Mesendoderm (in vitro differentiated cells): ENCODE data around the gene MYO1E. TPM values are rescaled to one million over a fixed set of nuclear protein-coding genes. Genes with fewer than 3 reads are reported as not detected.

Experiments
- DNase-seq: peaks from one replicate; pipeline ENCODE4 v3.0.0; 2013
- H2AK5ac ChIP-seq: 2 replicates; pipeline ENCODE4 v1.6.1; 2013; ENCODE audit warnings: low read length, inconsistent platforms
- H2BK120ac ChIP-seq: 2 replicates; pipeline ENCODE4 v1.6.1; 2013; ENCODE audit warnings: low read depth, mild to moderate bottlenecking, low read length, moderate library complexity, mixed read lengths
- H2BK15ac ChIP-seq: replicated peaks from 2 replicates; pipeline ENCODE4 v1.6.1; 2013; ENCODE audit warnings: low read depth, mild to moderate bottlenecking, moderate library complexity
- H2BK5ac ChIP-seq: 2 replicates; pipeline ENCODE4 v1.6.1; 2013; ENCODE audit warnings: low read length, inconsistent platforms
- H3K18ac ChIP-seq: 2 replicates; pipeline ENCODE4 v1.6.1; 2013; ENCODE audit warnings: mild to moderate bottlenecking, low read length, mixed read lengths
- H3K23ac ChIP-seq: one replicate; pipeline ENCODE4 v1.6.1; 2013; ENCODE audit warnings: low read length
- H3K27ac ChIP-seq: 2 replicates; pipeline ENCODE4 v1.5.1; 2013; ENCODE audit warnings: low read depth, mild to moderate bottlenecking, inconsistent platforms, low read length, moderate library complexity
- H3K27me3 ChIP-seq: 2 replicates; pipeline ENCODE4 v1.6.1; 2013; ENCODE audit warnings: low read length, control low read depth, mild to moderate bottlenecking, inconsistent platforms; ENCODE audit not compliant: insufficient read depth, poor library complexity
- H3K36me3 ChIP-seq: 2 replicates; pipeline ENCODE4 v1.6.1; 2013; ENCODE audit warnings: low read length, inconsistent platforms; ENCODE audit not compliant: control insufficient read depth, insufficient read depth
- H3K4ac ChIP-seq: one replicate; pipeline ENCODE4 v1.6.1; 2013; ENCODE audit warnings: low read depth, mild to moderate bottlenecking, low read length, moderate library complexity
- H3K4me1 ChIP-seq: 2 replicates; pipeline ENCODE4 v1.6.1; 2013; ENCODE audit warnings: low read depth, low read length, inconsistent platforms; ENCODE audit not compliant: control insufficient read depth
- H3K4me2 ChIP-seq: 2 replicates; pipeline ENCODE4 v1.6.1; 2013; ENCODE audit warnings: low read length
- H3K4me3 ChIP-seq: 2 replicates; pipeline ENCODE4 v1.5.1; 2013; ENCODE audit warnings: mild to moderate bottlenecking, low read length
- H3K56ac ChIP-seq: one replicate; pipeline ENCODE4 v1.6.1; 2013; ENCODE audit warnings: low read length
- H3K79me1 ChIP-seq: 2 replicates; pipeline ENCODE4 v1.6.1; 2013; ENCODE audit warnings: low read length, inconsistent platforms
- H3K79me2 ChIP-seq: 2 replicates; pipeline ENCODE4 v1.6.1; 2013; ENCODE audit warnings: mild to moderate bottlenecking, low read length; ENCODE audit not compliant: control insufficient read depth, insufficient read depth
- H3K9ac ChIP-seq: 2 replicates; pipeline ENCODE4 v1.6.1; 2013; ENCODE audit warnings: low read length, inconsistent platforms
- H4K5ac ChIP-seq: one replicate; pipeline ENCODE4 v1.6.1; 2013; ENCODE audit warnings: low read length
- H4K8ac ChIP-seq: one replicate; pipeline ENCODE4 v1.6.1; 2013; ENCODE audit warnings: low read depth, mild to moderate bottlenecking, control low read depth, low read length, moderate library complexity
- WGBS: extraction: QIAGEN DNeasy Blood & Tissue Kit; methylation state at CpG from one replicate; pipeline ENCODE4 v1.1.7; 2013; ENCODE audit warnings: low lambda C conversion rate, missing lambda C conversion rate; ENCODE audit not compliant: insufficient coverage; ENCODE audit errors: extremely low coverage; 5-methylcytosine and 5-hydroxymethylcytosine counted together
- polyA plus RNA-seq, 2 experiments: library from polyadenylated mRNA; stranded (reverse); fragments of 200-250 nt; gene quantifications; one replicate each; pipeline ENCODE4 v1.2.3, GENCODE V29; 2013

MYO1E gene
- polyA plus RNA-seq (2013, experiment 1 of 2): 36.3 TPM
- 38.1 TPM for polyA plus RNA-seq (2013, experiment 2 of 2)

GRCh38 chr15:59372352-59373211 is at the start of gene MYO1E:
MYO1E (minus strand) TSS chr15:59372871; CDS start chr15:59372500, 371 bp downstream.
- H3K23ac ChIP-seq: peak within 1 kb of the TSS; percentile 48
- no peak within 1 kb of the TSS for H2AK5ac ChIP-seq
- no peak within 1 kb of the TSS for H2BK15ac ChIP-seq
- peak within 1 kb of the TSS; percentile 85 for H3K9ac ChIP-seq
- H3K79me2 ChIP-seq: peaks cover 2% of the 10 kb centered on the region
- no peak within 1 kb of the TSS for H2BK120ac ChIP-seq
- peak; percentile 99 for DNase-seq
- no peaks in the 10 kb centered on the region for H3K36me3 ChIP-seq
- H3K4ac ChIP-seq: no peak within 1 kb of the TSS
- H4K8ac ChIP-seq: no peak within 1 kb of the TSS
- no peak within 1 kb of the TSS for H4K5ac ChIP-seq
- no peaks in the 10 kb centered on the region for H3K27me3 ChIP-seq
- no peak within 1 kb of the TSS for H2BK5ac ChIP-seq
- peak within 1 kb of the TSS; percentile 22 for H3K18ac ChIP-seq
- H3K27ac ChIP-seq: peak within 1 kb of the TSS; percentile 65
- WGBS: no CpG with 5 or more reads among the region's 74 CpGs
- H3K4me2 ChIP-seq: peak within 1 kb of the TSS; percentile 95
- peak within 1 kb of the TSS; percentile 89 for H3K56ac ChIP-seq
- peaks cover 3% of the 10 kb centered on the region for H3K79me1 ChIP-seq
- peak within 1 kb of the TSS; percentile 67 for H3K4me3 ChIP-seq
- H3K4me1 ChIP-seq: no peaks in the 10 kb centered on the region

GRCh38 chr15:59420986-59421618 is 48.4 kb upstream of the MYO1E start:
- Histone ChIP-seq H3K4me2 (no peak overlapping the region), H3K23ac (no peak overlapping the region), H3K79me1 (no peaks in the 10 kb centered on the region), H2BK15ac (no peak overlapping the region), H3K4ac (no peak overlapping the region), H3K56ac (no peak overlapping the region), H3K27ac (no peak overlapping the region), H3K27me3 (peaks cover 2% of the 10 kb centered on the region), H3K4me3 (no peak overlapping the region), H3K18ac (no peak overlapping the region), H2BK120ac (no peak overlapping the region), H3K4me1 (no peaks in the 10 kb centered on the region), H4K8ac (no peak overlapping the region), H3K79me2 (no peaks in the 10 kb centered on the region), H2BK5ac (no peak overlapping the region), H4K5ac (no peak overlapping the region), H3K9ac (no peak overlapping the region), H3K36me3 (no peaks in the 10 kb centered on the region), H2AK5ac (no peak overlapping the region)
- no CpG with 5 or more reads among the region's 16 CpGs for WGBS
- DNase-seq: peak; percentile 87

- H4K5ac ChIP-seq: no peak overlapping the region
- H3K4me1 ChIP-seq: no peaks in the 10 kb centered on the region
- H3K4me2 ChIP-seq: no peak overlapping the region
- H2BK120ac ChIP-seq: no peak overlapping the region
- no peaks in the 10 kb centered on the region for H3K79me2 ChIP-seq
- no peak overlapping the region for H2BK15ac ChIP-seq
- no peak overlapping the region for H2BK5ac ChIP-seq
- no peak overlapping the region for H3K18ac ChIP-seq
- H3K23ac ChIP-seq: no peak overlapping the region
- no peak for DNase-seq
- no peak overlapping the region for H2AK5ac ChIP-seq
- no peak overlapping the region for H3K4me3 ChIP-seq
- no peak overlapping the region for H3K56ac ChIP-seq
- H3K36me3 ChIP-seq: no peaks in the 10 kb centered on the region
- no peak overlapping the region for H4K8ac ChIP-seq
- H3K27me3 ChIP-seq: peaks cover 2% of the 10 kb centered on the region
- no peak overlapping the region for H3K9ac ChIP-seq
- no CpG with 5 or more reads among the region's 3 CpGs for WGBS
- H3K4ac ChIP-seq: no peak overlapping the region
- no peak overlapping the region for H3K27ac ChIP-seq
- H3K79me1 ChIP-seq: no peaks in the 10 kb centered on the region
Observed at GRCh38 chr15:59420108-59420507, 47.4 kb upstream of the MYO1E start.

GRCh38 chr15:59419170-59419569 is 46.5 kb upstream of the MYO1E start:
- Histone ChIP-seq H3K27me3 (no peaks in the 10 kb centered on the region), H3K27ac (no peak overlapping the region), H3K79me2 (no peaks in the 10 kb centered on the region), H2BK5ac (no peak overlapping the region), H4K8ac (no peak overlapping the region), H3K18ac (no peak overlapping the region), H2BK120ac (no peak overlapping the region), H3K79me1 (no peaks in the 10 kb centered on the region), H3K4ac (no peak overlapping the region), H3K4me1 (no peaks in the 10 kb centered on the region), H3K4me2 (no peak overlapping the region), H2BK15ac (no peak overlapping the region), H3K4me3 (no peak overlapping the region), H3K56ac (no peak overlapping the region), H4K5ac (no peak overlapping the region), H3K23ac (no peak overlapping the region), H3K9ac (no peak overlapping the region), H2AK5ac (no peak overlapping the region), H3K36me3 (no peaks in the 10 kb centered on the region)
- DNase-seq: no peak
- no CpG with 5 or more reads among the region's 1 CpG for WGBS

GRCh38 chr15:59416816-59417215 is 44.1 kb upstream of the MYO1E start:
- Histone ChIP-seq H3K9ac (no peak overlapping the region), H4K8ac (no peak overlapping the region)

More at GRCh38 chr15:59416816-59417215, 44.1 kb upstream of the MYO1E start:
- Histone ChIP-seq H3K27ac (no peak overlapping the region), H3K4me3 (no peak overlapping the region), H3K79me1 (no peaks in the 10 kb centered on the region), H3K27me3 (no peaks in the 10 kb centered on the region), H3K4me1 (no peaks in the 10 kb centered on the region), H3K4me2 (no peak overlapping the region), H3K79me2 (no peaks in the 10 kb centered on the region), H2BK120ac (no peak overlapping the region), H3K18ac (no peak overlapping the region), H2BK5ac (no peak overlapping the region), H4K5ac (no peak overlapping the region), H3K4ac (no peak overlapping the region), H2BK15ac (no peak overlapping the region), H3K23ac (no peak overlapping the region), H3K36me3 (no peaks in the 10 kb centered on the region), H3K56ac (no peak overlapping the region), H2AK5ac (no peak overlapping the region)
- no peak for DNase-seq
- no CpG with 5 or more reads among the region's 4 CpGs for WGBS
